ENCODE measurements around the gene UNC50. TPM values are rescaled to one million over a fixed set of nuclear protein-coding genes. Genes with fewer than 3 reads are reported as not detected.

UNC50 gene
- 10 to 100 TPM; 19.9 to 35.1 (median 22.4) TPM for total RNA-seq
- polyA plus RNA-seq, result 10 to 100 TPM; 26.6 to 48.5 (median 37.3) TPM
- long read RNA-seq, donor 1, transcript UNC50-201 (6 exons, 1,143 nt), result major isoform, 15 of 22 reads
- long read RNA-seq, donor 1, partial matches to known transcripts, result 0 of 22 reads
- long read RNA-seq, donor 1, other reads (novel, unspliced or antisense), result 6 of 22 reads
- long read RNA-seq, donor 2, transcript UNC50-201 (6 exons, 1,143 nt), result major isoform, 32 of 62 reads
- long read RNA-seq, donor 2, transcript UNC50-204 (5 exons, 2,172 nt), result minor isoform, 5 of 62 reads
- long read RNA-seq, donor 2, partial matches to known transcripts, result 3 of 62 reads
- long read RNA-seq, donor 2, other reads (novel, unspliced or antisense), result 22 of 62 reads

DNA sequence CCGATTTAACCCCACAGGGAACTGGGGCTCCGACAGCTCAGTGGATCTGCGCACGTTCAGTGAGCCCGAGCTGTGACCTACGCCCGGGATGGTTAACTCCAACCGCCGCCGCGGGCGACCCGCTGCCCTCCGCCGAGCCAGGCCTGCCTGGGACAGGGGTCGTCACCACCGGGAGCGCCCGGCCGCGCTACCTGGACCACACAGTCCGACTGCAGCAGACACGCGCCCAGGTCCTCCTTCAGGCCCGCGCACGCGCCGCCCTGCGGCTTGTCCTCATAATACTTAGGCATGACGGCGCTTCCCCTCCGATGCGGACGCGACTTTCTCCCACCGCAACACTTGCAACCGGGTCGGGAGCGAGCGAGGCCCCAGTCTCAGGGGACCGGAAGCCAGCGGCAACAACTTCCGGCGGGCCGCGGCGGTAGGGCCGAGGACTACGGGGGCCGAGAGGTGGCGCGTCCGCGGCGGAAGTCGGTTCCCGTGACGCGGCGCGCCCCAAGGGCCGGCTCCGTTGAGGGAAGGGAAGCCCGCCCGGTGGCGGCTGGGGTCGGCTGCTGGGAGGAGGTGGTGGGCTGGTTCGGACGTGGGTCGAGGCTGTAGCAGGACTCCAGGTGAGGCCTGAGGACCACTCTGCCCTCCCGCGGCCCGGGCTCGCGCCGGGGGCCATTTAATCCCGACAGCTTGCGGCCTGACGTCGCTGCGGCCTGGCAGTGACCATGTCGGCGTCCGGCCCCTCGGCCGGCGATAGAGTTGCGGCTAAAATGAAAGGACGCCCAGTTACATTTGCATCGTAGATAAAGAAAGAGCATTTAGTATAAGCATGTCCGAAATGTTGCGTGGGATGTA is at the start of gene UNC50, which contains the start of gene COA5:
Gene UNC50 (plus strand): TSS at position 474 of the 846 bp plus-strand sequence. CDS start 1,171 bp downstream, outside the sequence.
Gene COA5 (minus strand): TSS at position 397 of the 846 bp plus-strand sequence. CDS start 107 bp downstream, at position 290.
- ATAC-seq (peak; percentile 97 to 98 (median 98)), DNase-seq (peak; percentile 93 to 95)
- H3K9me3 ChIP-seq, result no peaks in the 10 kb centered on the region
- H3K27me3 ChIP-seq (ENCODE audit: insufficient read depth in 3 of 3, low read length in 2 of 3), result no peaks in the 10 kb centered on the region
- H3K4me3 ChIP-seq, result peak within 1 kb of the TSS; percentile 98
- no peak for TF ChIP-seq CTCF (IDR thresholded peaks at IDR 0.05)
- intact Hi-C loops (cut with DNase I), result loop anchor here in 1 of 2 donors (10.0 kb wide), 1 partner anchor 194 kb away; no protein-coding TSS in a partner anchor
- H3K27ac ChIP-seq, result peak within 1 kb of the TSS; percentile 99
- WGBS, 3 donors, result 0 to 1% (median 1%) methylated on average over 71 to 93 of the region's 93 CpGs
- H3K36me3 ChIP-seq (ENCODE audit: insufficient read depth in 1 of 2, low read depth in 1 of 2), result peaks cover 3 to 43% of the 10 kb centered on the region in 2 donors
- H3K4me1 ChIP-seq, result peaks cover 49% of the 10 kb centered on the region

- WGBS, 3 donors, result 90 to 91% (median 90%) methylated on average over 16 of the region's 16 CpGs
- peaks cover 0 to 63% of the 10 kb centered on the region in 2 donors for H3K36me3 ChIP-seq (ENCODE audit: insufficient read depth in 1 of 2, low read depth in 1 of 2)
- no peak for DNase-seq
- ATAC-seq, result no peak
- intact Hi-C loops (cut with DNase I), result no loop called here
- H3K4me3 ChIP-seq, result no peak overlapping the region
- no peak for TF ChIP-seq CTCF (IDR thresholded peaks at IDR 0.05)
- no peaks in the 10 kb centered on the region for H3K9me3 ChIP-seq
- H3K4me1 ChIP-seq, result peaks cover 8% of the 10 kb centered on the region
- no peak overlapping the region for H3K27ac ChIP-seq
- no peaks in the 10 kb centered on the region for H3K27me3 ChIP-seq (ENCODE audit: insufficient read depth in 3 of 3, low read length in 2 of 3)
These were observed 49.4 kb upstream of the UNC50 start for GRCh38 chr2:98558852-98559530.

DNA sequence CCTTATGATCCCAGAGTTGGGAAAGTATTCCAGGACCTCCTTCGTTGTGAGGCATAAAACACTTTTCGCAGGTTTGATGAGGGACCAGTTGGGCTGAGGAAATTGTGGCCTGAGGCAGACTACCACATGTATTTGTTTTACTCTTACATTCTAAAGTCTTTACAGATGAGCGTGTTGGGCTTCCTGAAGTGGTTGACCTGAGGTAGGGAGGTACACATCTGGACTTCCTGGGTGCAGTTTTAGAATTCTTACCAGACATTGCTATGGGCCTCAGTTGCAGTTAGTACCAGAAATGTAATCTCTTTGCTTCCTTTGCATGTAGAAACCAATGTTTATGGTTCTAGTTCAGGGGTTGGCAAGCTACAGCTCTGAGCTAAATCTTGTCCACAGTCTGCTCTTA is 48.8 kb upstream of the UNC50 start:
- no peaks in the 10 kb centered on the region for H3K27me3 ChIP-seq (ENCODE audit: insufficient read depth in 3 of 3, low read length in 2 of 3)
- no peaks in the 10 kb centered on the region for H3K9me3 ChIP-seq
- peaks cover 8% of the 10 kb centered on the region for H3K4me1 ChIP-seq
- ATAC-seq (no peak), DNase-seq (no peak)
- H3K27ac ChIP-seq, result no peak overlapping the region
- H3K36me3 ChIP-seq (ENCODE audit: insufficient read depth in 1 of 2, low read depth in 1 of 2), result peaks cover 0 to 63% of the 10 kb centered on the region in 2 donors
- 94 to 95% (median 94%) methylated on average over 3 of the region's 3 CpGs for WGBS, 3 donors
- H3K4me3 ChIP-seq, result no peak overlapping the region
- no peak for TF ChIP-seq CTCF (IDR thresholded peaks at IDR 0.05)
- intact Hi-C loops (cut with DNase I), result no loop called here

DNA sequence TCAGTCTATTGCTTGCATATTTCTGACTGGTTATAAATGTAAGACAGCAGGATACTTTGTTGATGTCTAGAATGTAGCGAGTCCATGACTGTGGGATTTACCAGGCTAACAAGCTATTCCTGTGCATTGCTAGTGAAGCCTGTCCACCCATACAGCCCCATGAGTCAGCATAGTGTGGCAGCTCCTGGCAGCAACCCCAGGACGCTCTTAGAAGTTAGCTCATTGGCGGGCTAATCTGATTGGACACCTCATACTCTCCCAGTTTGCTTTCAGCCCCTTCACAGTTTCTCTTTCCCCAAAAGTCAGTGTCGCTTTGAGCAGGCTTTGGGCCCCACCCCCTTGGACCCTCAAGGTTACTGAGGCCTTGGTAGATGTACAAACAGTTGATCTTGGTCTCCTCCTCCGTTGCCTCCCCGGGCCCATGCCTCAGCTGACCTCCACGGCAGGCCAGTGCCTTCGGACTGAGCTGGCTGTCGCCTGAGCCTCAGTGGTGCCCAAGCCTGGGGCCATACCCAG is 48.1 kb upstream of the UNC50 start:
- Histone ChIP-seq H3K27me3 (ENCODE audit: insufficient read depth in 3 of 3, low read length in 2 of 3) (no peaks in the 10 kb centered on the region), H3K27ac (peak overlapping the region; percentile 60), H3K4me3 (no peak overlapping the region), H3K9me3 (no peaks in the 10 kb centered on the region), H3K4me1 (peaks cover 8% of the 10 kb centered on the region), H3K36me3 (ENCODE audit: insufficient read depth in 1 of 2, low read depth in 1 of 2) (peaks cover 0 to 63% of the 10 kb centered on the region in 2 donors)
- 91 to 94% (median 94%) methylated on average over 9 of the region's 9 CpGs for WGBS, 3 donors
- no peak for TF ChIP-seq CTCF (IDR thresholded peaks at IDR 0.05)
- DNase-seq (no peak), ATAC-seq (peak; percentile 84 to 90 (median 87))
- intact Hi-C loops (cut with DNase I), result no loop called here
